ENCODE data around the gene OCRL. TPM values are rescaled to one million over a fixed set of nuclear protein-coding genes. Genes with fewer than 3 reads are reported as not detected.
A peak's percentile ranks its signal among the peaks of the same experiment; 100 is the strongest.

OCRL gene
- polyA plus RNA-seq, 1 of the 3 experiments (the other 2 are of a cell fraction): 18.6 TPM

- TF ChIP-seq, protein P1, sequence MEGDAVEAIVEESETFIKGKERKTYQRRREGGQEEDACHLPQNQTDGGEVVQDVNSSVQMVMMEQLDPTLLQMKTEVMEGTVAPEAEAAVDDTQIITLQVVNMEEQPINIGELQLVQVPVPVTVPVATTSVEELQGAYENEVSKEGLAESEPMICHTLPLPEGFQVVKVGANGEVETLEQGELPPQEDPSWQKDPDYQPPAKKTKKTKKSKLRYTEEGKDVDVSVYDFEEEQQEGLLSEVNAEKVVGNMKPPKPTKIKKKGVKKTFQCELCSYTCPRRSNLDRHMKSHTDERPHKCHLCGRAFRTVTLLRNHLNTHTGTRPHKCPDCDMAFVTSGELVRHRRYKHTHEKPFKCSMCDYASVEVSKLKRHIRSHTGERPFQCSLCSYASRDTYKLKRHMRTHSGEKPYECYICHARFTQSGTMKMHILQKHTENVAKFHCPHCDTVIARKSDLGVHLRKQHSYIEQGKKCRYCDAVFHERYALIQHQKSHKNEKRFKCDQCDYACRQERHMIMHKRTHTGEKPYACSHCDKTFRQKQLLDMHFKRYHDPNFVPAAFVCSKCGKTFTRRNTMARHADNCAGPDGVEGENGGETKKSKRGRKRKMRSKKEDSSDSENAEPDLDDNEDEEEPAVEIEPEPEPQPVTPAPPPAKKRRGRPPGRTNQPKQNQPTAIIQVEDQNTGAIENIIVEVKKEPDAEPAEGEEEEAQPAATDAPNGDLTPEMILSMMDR (IDR thresholded peaks at IDR 0.05): no peak
- no peak for TF ChIP-seq EZH2phosphoT487 (IDR thresholded peaks at IDR 0.05; ENCODE audit: borderline replicate concordance, low read depth)
These were observed 101.4 kb downstream of the OCRL start (continued) for GRCh38 chrX:129641469-129641868.

GRCh38 chrX:129641941-129642340 lies 101.9 kb downstream of the OCRL start:
- Histone ChIP-seq H3K27ac (ENCODE audit: low read depth in 2 of 2, low read length in 1 of 2) (no peak overlapping the region), H3K9me2 (no peaks in the 10 kb centered on the region), H3K4me2 (no peak overlapping the region), H3F3A (replicated peaks; ENCODE audit: insufficient read depth) (peaks cover 4% of the 10 kb centered on the region), H3K4me1 (ENCODE audit: control insufficient read depth in 1 of 2, insufficient read depth in 2 of 2, low read depth in 1 of 2, low read length in 1 of 2) (peaks cover 7 to 18% of the 10 kb centered on the region in 2 experiments; a peak in 2 of 4 replicates), H3K4me3 (ENCODE audit: low read depth in 2 of 2, low read length in 1 of 2) (no peak overlapping the region), H4K20me1 (ENCODE audit: insufficient read depth) (no peaks in the 10 kb centered on the region), H2AFZ (ENCODE audit: low read depth) (no peak overlapping the region), H3K36me3 (replicated peaks in 1 of 2; ENCODE audit: control insufficient read depth in 1 of 2, insufficient read depth in 2 of 2, low read length in 1 of 2) (no peaks in the 10 kb centered on the region), H3K27me3 (ENCODE audit: insufficient read depth) (peaks cover 25% of the 10 kb centered on the region), H3K79me2 (ENCODE audit: insufficient read depth) (no peaks in the 10 kb centered on the region), H3K9ac (no peak overlapping the region), H3K9me3 (no peaks in the 10 kb centered on the region)
- DNase-seq: no peak
- CTCF ChIA-PET: interaction anchor here (0.6 to 7.7 kb wide), 5 partner anchors 9 to 1765 kb away, joined by 3 to 119 read pairs (median 21); partner anchors contain the start of gene APLN
- TF ChIP-seq FOSL2 (IDR thresholded peaks at IDR 0.05; ENCODE audit: borderline replicate concordance, low read depth): no peak
- no peak for TF ChIP-seq MEF2A (IDR thresholded peaks at IDR 0.05; ENCODE audit: borderline replicate concordance, low read depth)
- TF ChIP-seq NFIC (IDR thresholded peaks at IDR 0.05; ENCODE audit: borderline replicate concordance): peak; percentile 77
- TF ChIP-seq, protein P2, sequence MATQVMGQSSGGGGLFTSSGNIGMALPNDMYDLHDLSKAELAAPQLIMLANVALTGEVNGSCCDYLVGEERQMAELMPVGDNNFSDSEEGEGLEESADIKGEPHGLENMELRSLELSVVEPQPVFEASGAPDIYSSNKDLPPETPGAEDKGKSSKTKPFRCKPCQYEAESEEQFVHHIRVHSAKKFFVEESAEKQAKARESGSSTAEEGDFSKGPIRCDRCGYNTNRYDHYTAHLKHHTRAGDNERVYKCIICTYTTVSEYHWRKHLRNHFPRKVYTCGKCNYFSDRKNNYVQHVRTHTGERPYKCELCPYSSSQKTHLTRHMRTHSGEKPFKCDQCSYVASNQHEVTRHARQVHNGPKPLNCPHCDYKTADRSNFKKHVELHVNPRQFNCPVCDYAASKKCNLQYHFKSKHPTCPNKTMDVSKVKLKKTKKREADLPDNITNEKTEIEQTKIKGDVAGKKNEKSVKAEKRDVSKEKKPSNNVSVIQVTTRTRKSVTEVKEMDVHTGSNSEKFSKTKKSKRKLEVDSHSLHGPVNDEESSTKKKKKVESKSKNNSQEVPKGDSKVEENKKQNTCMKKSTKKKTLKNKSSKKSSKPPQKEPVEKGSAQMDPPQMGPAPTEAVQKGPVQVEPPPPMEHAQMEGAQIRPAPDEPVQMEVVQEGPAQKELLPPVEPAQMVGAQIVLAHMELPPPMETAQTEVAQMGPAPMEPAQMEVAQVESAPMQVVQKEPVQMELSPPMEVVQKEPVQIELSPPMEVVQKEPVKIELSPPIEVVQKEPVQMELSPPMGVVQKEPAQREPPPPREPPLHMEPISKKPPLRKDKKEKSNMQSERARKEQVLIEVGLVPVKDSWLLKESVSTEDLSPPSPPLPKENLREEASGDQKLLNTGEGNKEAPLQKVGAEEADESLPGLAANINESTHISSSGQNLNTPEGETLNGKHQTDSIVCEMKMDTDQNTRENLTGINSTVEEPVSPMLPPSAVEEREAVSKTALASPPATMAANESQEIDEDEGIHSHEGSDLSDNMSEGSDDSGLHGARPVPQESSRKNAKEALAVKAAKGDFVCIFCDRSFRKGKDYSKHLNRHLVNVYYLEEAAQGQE (IDR thresholded peaks at IDR 0.05; ENCODE audit: low read depth, low read length): no peak
- TF ChIP-seq USF2 (IDR thresholded peaks at IDR 0.05; ENCODE audit: borderline replicate concordance, low read depth, low read length): no peak
- no peak for TF ChIP-seq TAF1 (IDR thresholded peaks at IDR 0.05; ENCODE audit: borderline replicate concordance, low read depth, low read length)
- TF ChIP-seq TCF12 (IDR thresholded peaks at IDR 0.05): peak; percentile 27; the same call in 1 of the 2 replicates
- TF ChIP-seq TEAD4 (IDR thresholded peaks at IDR 0.05; ENCODE audit: borderline replicate concordance, insufficient read depth): no peak
- TF ChIP-seq MAX (IDR thresholded peaks at IDR 0.05; ENCODE audit: low read depth): no peak
- no peak for TF ChIP-seq MXI1 (IDR thresholded peaks at IDR 0.05; ENCODE audit: low read depth, low read length)
- TF ChIP-seq, protein P3, sequence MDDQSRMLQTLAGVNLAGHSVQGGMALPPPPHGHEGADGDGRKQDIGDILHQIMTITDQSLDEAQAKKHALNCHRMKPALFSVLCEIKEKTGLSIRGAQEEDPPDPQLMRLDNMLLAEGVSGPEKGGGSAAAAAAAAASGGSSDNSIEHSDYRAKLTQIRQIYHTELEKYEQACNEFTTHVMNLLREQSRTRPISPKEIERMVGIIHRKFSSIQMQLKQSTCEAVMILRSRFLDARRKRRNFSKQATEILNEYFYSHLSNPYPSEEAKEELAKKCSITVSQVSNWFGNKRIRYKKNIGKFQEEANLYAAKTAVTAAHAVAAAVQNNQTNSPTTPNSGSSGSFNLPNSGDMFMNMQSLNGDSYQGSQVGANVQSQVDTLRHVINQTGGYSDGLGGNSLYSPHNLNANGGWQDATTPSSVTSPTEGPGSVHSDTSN (IDR thresholded peaks at IDR 0.05): 0 out of 2 replicates have a peak, but pooled peaks have one; percentile 14
- TF ChIP-seq, protein P4, sequence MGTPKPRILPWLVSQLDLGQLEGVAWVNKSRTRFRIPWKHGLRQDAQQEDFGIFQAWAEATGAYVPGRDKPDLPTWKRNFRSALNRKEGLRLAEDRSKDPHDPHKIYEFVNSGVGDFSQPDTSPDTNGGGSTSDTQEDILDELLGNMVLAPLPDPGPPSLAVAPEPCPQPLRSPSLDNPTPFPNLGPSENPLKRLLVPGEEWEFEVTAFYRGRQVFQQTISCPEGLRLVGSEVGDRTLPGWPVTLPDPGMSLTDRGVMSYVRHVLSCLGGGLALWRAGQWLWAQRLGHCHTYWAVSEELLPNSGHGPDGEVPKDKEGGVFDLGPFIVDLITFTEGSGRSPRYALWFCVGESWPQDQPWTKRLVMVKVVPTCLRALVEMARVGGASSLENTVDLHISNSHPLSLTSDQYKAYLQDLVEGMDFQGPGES (IDR thresholded peaks at IDR 0.05; ENCODE audit: low read depth, low read length): no peak
- no peak for TF ChIP-seq GABPA (IDR thresholded peaks at IDR 0.05; ENCODE audit: low read depth)
- POLR2A ChIA-PET: no interaction called here
- 36% methylated on average over 3 of the region's 3 CpGs for WGBS (ENCODE audit: low lambda C conversion rate)

Data from SK-N-SH (cell line).